Parathyroid adenoma (tissue), 2 donors: ENCODE data around the gene ADGRD1.
A peak's percentile ranks its signal among the peaks of the same experiment; 100 is the strongest.

Experiments
- H2AFZ ChIP-seq: fragments of 300-600 bp; sonication (generic); one replicate; pipeline ENCODE4 v1.7.0; 2017; ENCODE audit warnings: antibody characterized with exemption, mild to moderate bottlenecking
- H3K27ac ChIP-seq: fragments of 300-600 bp; sonication (generic); one replicate; pipeline ENCODE4 v1.7.0; 2017
- H3K27me3 ChIP-seq: fragments of 300-600 bp; sonication (generic); one replicate; pipeline ENCODE4 v1.7.0; 2017; ENCODE audit warnings: low read length; ENCODE audit not compliant: control insufficient read depth, insufficient read depth
- H3K36me3 ChIP-seq: fragments of 300-600 bp; sonication (generic); one replicate; pipeline ENCODE4 v1.7.0; 2017; ENCODE audit warnings: low read length; ENCODE audit not compliant: control insufficient read depth, insufficient read depth
- H3K4me1 ChIP-seq: fragments of 300-600 bp; sonication (generic); one replicate; pipeline ENCODE4 v1.7.0; 2017; ENCODE audit warnings: control low read depth
- H3K4me2 ChIP-seq: fragments of 300-600 bp; sonication (generic); one replicate; pipeline ENCODE4 v1.7.0; 2017; ENCODE audit warnings: low read length
- H3K4me3 ChIP-seq: fragments of 300-600 bp; sonication (generic); one replicate; pipeline ENCODE4 v1.7.0; 2017; ENCODE audit warnings: low read depth, low read length
- H3K79me2 ChIP-seq: fragments of 300-600 bp; sonication (generic); one replicate; pipeline ENCODE4 v1.7.0; 2017; ENCODE audit warnings: control low read depth
- H3K9ac ChIP-seq: fragments of 300-600 bp; sonication (generic); one replicate; pipeline ENCODE4 v1.7.0; 2017; ENCODE audit warnings: mild to moderate bottlenecking
- H3K9me3 ChIP-seq: fragments of 300-600 bp; sonication (generic); one replicate; pipeline ENCODE4 v1.7.0; 2017; ENCODE audit warnings: low read length; ENCODE audit not compliant: control insufficient read depth
- CTCF ChIP-seq: fragments of 300-600 bp; sonication (generic); IDR thresholded peaks from one replicate; pipeline ENCODE4 v1.7.0; 2017; ENCODE audit warnings: antibody characterized with exemption, mild to moderate bottlenecking
- donor health status: primary hyperparathyroidism.

Gene ADGRD1

GRCh38 chr12:131104463-131105350, 151.0 kb downstream of the ADGRD1 start:
- Histone ChIP-seq H3K4me3 (no peak overlapping the region), H3K27me3 (no peaks in the 10 kb centered on the region), H3K9ac (no peak overlapping the region), H3K79me2 (no peaks in the 10 kb centered on the region), H3K9me3 (no peaks in the 10 kb centered on the region), H2AFZ (no peak overlapping the region), H3K4me1 (no peaks in the 10 kb centered on the region), H3K4me2 (no peak overlapping the region), H3K27ac (no peak overlapping the region), H3K36me3 (no peaks in the 10 kb centered on the region)
- peak; percentile 86 for TF ChIP-seq CTCF

GRCh38 chr12:131105351-131105735, 151.6 kb downstream of the ADGRD1 start:
- no peak overlapping the region for H3K4me2 ChIP-seq
- H3K9ac ChIP-seq, result no peak overlapping the region
- no peak overlapping the region for H3K4me3 ChIP-seq
- H3K27me3 ChIP-seq, result no peaks in the 10 kb centered on the region
- H3K79me2 ChIP-seq, result no peaks in the 10 kb centered on the region
- H3K36me3 ChIP-seq, result no peaks in the 10 kb centered on the region
- H2AFZ ChIP-seq, result no peak overlapping the region
- no peaks in the 10 kb centered on the region for H3K4me1 ChIP-seq
- H3K9me3 ChIP-seq, result no peaks in the 10 kb centered on the region
- H3K27ac ChIP-seq, result no peak overlapping the region
- no peak for TF ChIP-seq CTCF

GRCh38 chr12:131105736-131106348, 152.1 kb downstream of the ADGRD1 start:
- Histone ChIP-seq H3K36me3 (no peaks in the 10 kb centered on the region), H3K4me1 (no peaks in the 10 kb centered on the region), H3K9ac (no peak overlapping the region), H2AFZ (no peak overlapping the region), H3K4me2 (no peak overlapping the region), H3K9me3 (no peaks in the 10 kb centered on the region), H3K79me2 (no peaks in the 10 kb centered on the region), H3K27me3 (no peaks in the 10 kb centered on the region), H3K4me3 (no peak overlapping the region), H3K27ac (no peak overlapping the region)
- TF ChIP-seq CTCF, result no peak

GRCh38 chr12:131106349-131106941, 152.7 kb downstream of the ADGRD1 start:
- Histone ChIP-seq H3K4me3 (no peak overlapping the region), H3K4me2 (no peak overlapping the region), H3K9me3 (no peaks in the 10 kb centered on the region), H3K36me3 (no peaks in the 10 kb centered on the region), H3K9ac (no peak overlapping the region), H3K79me2 (no peaks in the 10 kb centered on the region), H3K27ac (no peak overlapping the region), H3K4me1 (no peaks in the 10 kb centered on the region), H2AFZ (no peak overlapping the region), H3K27me3 (no peaks in the 10 kb centered on the region)
- TF ChIP-seq CTCF, result no peak
